CD4-positive, alpha-beta T cell (primary cell): ENCODE data around the gene ADAM23. TPM values are rescaled to one million over a fixed set of nuclear protein-coding genes. Genes with fewer than 3 reads are reported as not detected.

Experiments used
- ATAC-seq: fragments of 200-7000 bp; cut with Tn5 transposase; one replicate; pipeline ENCODE4 v1.10.0; 2022; ENCODE audit warnings: mild to moderate bottlenecking; ENCODE audit not compliant: poor library complexity
- CTCF ChIA-PET: fragments of 350-600 bp; sonication (Branson Sonifier 250); formaldehyde crosslinking; loops from one replicate; lab custom pipeline; 2021; ENCODE audit warnings: antibody characterized with exemption, inconsistent platforms; lab: Charles Lee
- POLR2A ChIA-PET: fragments of 350-600 bp; sonication (Branson Sonifier 250); formaldehyde crosslinking; loops from one replicate; lab custom pipeline; 2021; ENCODE audit warnings: antibody characterized with exemption, inconsistent platforms; lab: Charles Lee
- DNase-seq, 14 experiments: peaks; one replicate each; pipeline ENCODE4 v3.0.0-alpha.2; 2013 to 2020; ENCODE audit warnings: mixed read lengths in 2 of 14
- H3K27ac ChIP-seq, 2 donors: one replicate each; pipeline versions ENCODE4 v1.5.1 to v1.7.0; 2013; ENCODE audit warnings: low read length in 2 of 2, low read depth in 1 of 2, mild to moderate bottlenecking in 1 of 2
- H3K27me3 ChIP-seq, 2 experiments: 1 replicate in 1 of 2; 2 replicates in 1 of 2; pipeline versions ENCODE4 v1.6.1 to v1.7.0; 2013; ENCODE audit warnings: low read length in 2 of 2, control low read depth in 1 of 2, mild to moderate bottlenecking in 1 of 2, moderate library complexity in 1 of 2; ENCODE audit not compliant: insufficient read depth in 2 of 2, control insufficient read depth in 1 of 2
- H3K36me3 ChIP-seq: one replicate; pipeline ENCODE4 v1.6.1; 2013; ENCODE audit warnings: low read length, control low read depth; ENCODE audit not compliant: insufficient read depth
- H3K4me1 ChIP-seq: one replicate; pipeline ENCODE4 v1.6.1; 2013; ENCODE audit warnings: low read length, control low read depth; ENCODE audit not compliant: insufficient read depth
- H3K4me3 ChIP-seq: one replicate; pipeline ENCODE4 v1.5.1; 2013; ENCODE audit warnings: mild to moderate bottlenecking, low read length, moderate library complexity
- H3K9me3 ChIP-seq, 2 experiments: 1 replicate in 1 of 2; 2 replicates in 1 of 2; pipeline versions ENCODE4 v1.6.1 to v1.7.0; 2013; ENCODE audit warnings: low read length in 2 of 2, mild to moderate bottlenecking in 2 of 2, control low read depth in 1 of 2, moderate library complexity in 1 of 2; ENCODE audit not compliant: control insufficient read depth in 1 of 2, insufficient read depth in 1 of 2
- H3K27ac Mint-ChIP-seq: one replicate; pipeline ENCODE4 v1.8.0; 2020; ENCODE audit warnings: mixed read lengths
- H3K27me3 Mint-ChIP-seq: one replicate; pipeline ENCODE4 v1.8.0; 2021; ENCODE audit warnings: mixed read lengths
- H3K36me3 Mint-ChIP-seq: one replicate; pipeline ENCODE4 v1.8.0; 2021; ENCODE audit warnings: low read depth, mixed read lengths
- H3K4me1 Mint-ChIP-seq: one replicate; pipeline ENCODE4 v1.8.0; 2021; ENCODE audit warnings: low read depth, mixed read lengths
- H3K4me3 Mint-ChIP-seq: one replicate; pipeline ENCODE4 v1.8.0; 2020; ENCODE audit warnings: mild to moderate bottlenecking, mixed read lengths
- H3K9me3 Mint-ChIP-seq: one replicate; pipeline ENCODE4 v1.8.0; 2020; ENCODE audit warnings: mixed read lengths
- intact Hi-C, 2 experiments: fragments of 100-400 bp; cut with DNase I in 1 of 2; cut with micrococcal nuclease in 1 of 2; formaldehyde crosslinking; loops; one replicate each; pipeline versions ENCODE4 v1.15.1 to v1.9.0; 2023 to 2025; cut with DNase I, micrococcal nuclease
- total RNA-seq, 174 experiments: library from RNA in 2 of 174; stranded (reverse) in 2 of 174; gene quantifications; one replicate each; pipeline ENCODE4 v1.2.3 and lab custom pipeline; 2021 to 2026
- TF ChIP-seq, protein P1 (sequence below): fragments of 200-600 bp; IDR thresholded peaks from one replicate; pipeline ENCODE4 v1.8.0; 2022; ENCODE audit warnings: antibody characterized with exemption, mild to moderate bottlenecking

Gene ADAM23
- total RNA-seq, 2 experiments from 2014 or later: 6.3 to 7.7 TPM

GRCh38 chr2:206456078-206456754 is 12.9 kb downstream of the ADAM23 start:
- intact Hi-C loops: no loop called here
- no peaks in the 10 kb centered on the region for H3K36me3 ChIP-seq
- ChIA-PET POLR2A (no interaction called here), CTCF (no interaction called here)
- no peaks in the 10 kb centered on the region for H3K9me3 Mint-ChIP-seq
- no peak for ATAC-seq
- H3K27ac Mint-ChIP-seq: no peak overlapping the region
- TF ChIP-seq, protein P1, sequence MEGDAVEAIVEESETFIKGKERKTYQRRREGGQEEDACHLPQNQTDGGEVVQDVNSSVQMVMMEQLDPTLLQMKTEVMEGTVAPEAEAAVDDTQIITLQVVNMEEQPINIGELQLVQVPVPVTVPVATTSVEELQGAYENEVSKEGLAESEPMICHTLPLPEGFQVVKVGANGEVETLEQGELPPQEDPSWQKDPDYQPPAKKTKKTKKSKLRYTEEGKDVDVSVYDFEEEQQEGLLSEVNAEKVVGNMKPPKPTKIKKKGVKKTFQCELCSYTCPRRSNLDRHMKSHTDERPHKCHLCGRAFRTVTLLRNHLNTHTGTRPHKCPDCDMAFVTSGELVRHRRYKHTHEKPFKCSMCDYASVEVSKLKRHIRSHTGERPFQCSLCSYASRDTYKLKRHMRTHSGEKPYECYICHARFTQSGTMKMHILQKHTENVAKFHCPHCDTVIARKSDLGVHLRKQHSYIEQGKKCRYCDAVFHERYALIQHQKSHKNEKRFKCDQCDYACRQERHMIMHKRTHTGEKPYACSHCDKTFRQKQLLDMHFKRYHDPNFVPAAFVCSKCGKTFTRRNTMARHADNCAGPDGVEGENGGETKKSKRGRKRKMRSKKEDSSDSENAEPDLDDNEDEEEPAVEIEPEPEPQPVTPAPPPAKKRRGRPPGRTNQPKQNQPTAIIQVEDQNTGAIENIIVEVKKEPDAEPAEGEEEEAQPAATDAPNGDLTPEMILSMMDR: no peak
- no peak overlapping the region for H3K4me3 Mint-ChIP-seq
- peaks cover 0 to 3% of the 10 kb centered on the region in 2 experiments for H3K27me3 ChIP-seq
- DNase-seq: no peak
- H3K36me3 Mint-ChIP-seq: no peaks in the 10 kb centered on the region
- no peaks in the 10 kb centered on the region for H3K9me3 ChIP-seq
- peaks cover 38% of the 10 kb centered on the region for H3K27me3 Mint-ChIP-seq
- H3K4me1 ChIP-seq: no peaks in the 10 kb centered on the region
- H3K4me1 Mint-ChIP-seq: no peaks in the 10 kb centered on the region
- no peak overlapping the region for H3K27ac ChIP-seq
- no peak overlapping the region for H3K4me3 ChIP-seq

- H3K36me3 Mint-ChIP-seq: no peaks in the 10 kb centered on the region
- no peaks in the 10 kb centered on the region for H3K9me3 Mint-ChIP-seq
- CTCF ChIA-PET: no interaction called here
- no peak overlapping the region for H3K27ac Mint-ChIP-seq
- peaks cover 0 to 3% of the 10 kb centered on the region in 2 experiments for H3K27me3 ChIP-seq
- H3K4me1 ChIP-seq: no peaks in the 10 kb centered on the region
- intact Hi-C loops: no loop called here
- H3K27ac ChIP-seq: no peak overlapping the region
- DNase-seq: no peak
- H3K4me3 Mint-ChIP-seq: no peak overlapping the region
- peaks cover 40% of the 10 kb centered on the region for H3K27me3 Mint-ChIP-seq
- ATAC-seq: no peak
- no peak overlapping the region for H3K4me3 ChIP-seq
- no peaks in the 10 kb centered on the region for H3K36me3 ChIP-seq
- no peaks in the 10 kb centered on the region for H3K4me1 Mint-ChIP-seq
- no peaks in the 10 kb centered on the region for H3K9me3 ChIP-seq
- TF ChIP-seq, protein P1: no peak
- POLR2A ChIA-PET: no interaction called here
These were observed 13.9 kb downstream of the ADAM23 start for GRCh38 chr2:206457188-206457634.

DNA sequence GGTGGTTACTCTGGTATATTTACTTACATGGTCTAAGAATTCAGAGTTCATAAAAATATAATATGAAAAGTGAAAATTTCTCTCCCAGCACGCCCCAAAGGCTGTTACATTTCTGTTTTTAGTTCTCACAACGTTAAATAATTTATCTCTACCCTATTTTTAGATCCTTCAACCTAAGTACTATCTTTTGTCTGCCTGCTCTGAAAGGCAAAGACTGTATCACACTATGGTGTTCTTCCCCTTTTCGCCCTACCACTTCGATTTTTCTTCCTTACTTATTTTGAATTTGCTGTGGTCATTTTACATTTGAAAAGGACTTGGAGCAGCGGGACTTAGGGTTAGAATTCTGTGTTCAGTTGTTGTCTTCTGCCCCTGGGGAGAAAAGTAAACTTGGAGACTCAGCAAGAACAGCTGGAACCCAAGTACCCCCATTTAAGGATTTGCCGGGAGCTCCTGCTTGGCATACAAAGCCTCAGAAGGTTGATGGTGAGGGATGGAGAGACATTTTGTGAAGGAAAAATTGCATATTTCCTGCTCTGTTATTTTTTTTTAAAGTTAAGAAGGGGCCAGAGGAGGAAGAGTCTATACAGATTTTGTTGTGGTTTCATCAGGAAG is 19.0 kb downstream of the ADAM23 start:
- H3K36me3 ChIP-seq: no peaks in the 10 kb centered on the region
- TF ChIP-seq, protein P1: no peak
- no peaks in the 10 kb centered on the region for H3K27me3 ChIP-seq
- Mint-ChIP-seq H3K27ac (no peak overlapping the region), H3K27me3 (peaks cover 16% of the 10 kb centered on the region), H3K36me3 (no peaks in the 10 kb centered on the region), H3K4me3 (no peak overlapping the region), H3K9me3 (no peaks in the 10 kb centered on the region), H3K4me1 (no peaks in the 10 kb centered on the region)
- peaks cover 2 to 3% of the 10 kb centered on the region in 2 experiments for H3K9me3 ChIP-seq
- no peaks in the 10 kb centered on the region for H3K4me1 ChIP-seq
- POLR2A ChIA-PET: no interaction called here
- ATAC-seq: no peak
- CTCF ChIA-PET: interaction anchor here (0.6 kb wide), 1 partner anchor 271 kb away, joined by 3 read pairs; no protein-coding TSS in a partner anchor
- intact Hi-C loops: no loop called here
- H3K27ac ChIP-seq: no peak overlapping the region
- H3K4me3 ChIP-seq: no peak overlapping the region
- no peak for DNase-seq
